Measurements from ENCODE around the gene ST6GALNAC6.
"Not testable (repeated sequence)": the region's sequence is repeated elsewhere in the genome, so short reads cannot be mapped to it uniquely, and the experiment has no call there.

The ST6GALNAC6 gene

DNA sequence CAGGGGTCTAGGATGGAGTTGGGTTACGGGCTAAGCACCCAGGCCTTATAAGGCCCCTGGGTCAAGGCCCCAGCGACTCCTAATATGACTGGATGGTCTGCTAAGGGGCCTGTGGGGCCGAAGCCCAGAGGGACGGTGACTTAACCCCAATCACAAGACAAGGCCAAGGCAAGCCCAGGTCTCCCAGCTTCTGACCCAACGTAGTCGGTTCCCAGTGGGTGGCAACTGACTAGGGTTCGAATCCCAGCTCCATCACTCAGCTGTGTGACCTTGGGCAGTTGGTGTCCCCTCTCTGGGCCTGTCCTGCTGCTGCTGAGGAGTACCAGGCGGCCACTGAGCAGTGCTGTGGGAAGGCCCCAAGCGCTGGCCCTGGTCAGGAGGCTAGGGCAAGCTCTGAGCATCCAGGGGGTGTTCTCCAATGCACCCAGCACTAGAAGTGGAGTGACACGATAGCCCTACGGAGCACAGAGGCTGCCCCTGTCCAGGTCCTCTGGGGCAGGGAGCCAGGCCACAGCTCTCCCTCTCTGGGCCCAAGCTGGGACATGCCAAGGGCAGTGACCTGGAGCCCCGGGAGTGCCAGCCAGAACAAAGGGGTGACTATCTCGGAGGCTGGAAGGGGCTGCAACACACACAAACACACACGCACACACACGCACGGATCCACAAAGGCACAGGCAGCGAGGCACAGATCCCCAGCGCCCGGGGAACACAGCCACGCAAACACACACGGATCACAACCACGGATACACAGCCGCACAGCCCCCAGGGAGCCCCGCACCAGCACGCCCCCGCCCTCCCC lies 22.4 kb downstream of the ST6GALNAC6 start:
- no peak overlapping the region for H3K27ac Mint-ChIP-seq
- H3K4me1 Mint-ChIP-seq: peaks cover 8% of the 10 kb centered on the region
- no peaks in the 10 kb centered on the region for H3K27me3 Mint-ChIP-seq
- H3K9me3 Mint-ChIP-seq: no peaks in the 10 kb centered on the region
- no peak overlapping the region for H3K4me3 Mint-ChIP-seq
- peaks cover 3% of the 10 kb centered on the region for H3K36me3 Mint-ChIP-seq

DNA sequence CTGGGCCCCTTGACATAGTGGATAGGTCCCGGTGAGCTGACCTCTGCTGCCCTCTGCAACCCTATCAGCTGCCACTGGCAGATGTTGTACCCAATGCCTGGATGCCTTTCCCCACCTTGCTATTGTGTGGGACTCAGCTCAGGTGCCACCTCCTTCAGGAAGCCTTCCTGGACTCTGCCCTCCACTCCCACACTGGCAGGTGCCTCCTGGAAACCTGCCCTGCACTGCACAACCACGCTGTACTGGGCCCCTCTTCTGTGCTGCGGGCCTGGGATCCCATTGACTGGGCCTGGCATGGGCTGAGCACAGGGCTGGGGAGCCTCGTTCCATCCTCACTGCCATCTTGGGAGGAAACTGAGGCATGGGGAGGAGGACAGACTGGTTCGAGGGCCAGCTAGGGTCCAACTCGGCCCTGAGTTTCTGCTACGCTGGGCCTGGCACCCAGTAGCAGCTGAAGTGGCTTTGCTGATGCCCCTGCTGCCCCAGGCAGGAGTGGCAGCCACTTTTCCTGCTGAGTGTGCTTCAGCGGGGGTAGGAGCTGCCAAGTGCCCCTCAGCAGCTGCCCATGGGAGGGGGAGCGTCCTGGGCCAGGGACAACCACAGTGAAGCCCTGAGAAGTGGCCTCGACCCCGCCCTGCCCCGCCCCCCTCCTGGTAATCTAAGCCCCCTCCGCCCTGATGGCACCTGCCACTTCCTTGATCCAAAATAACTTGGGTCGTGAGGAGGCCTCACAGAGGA lies 23.2 kb downstream of the ST6GALNAC6 start:
- H3K27ac Mint-ChIP-seq: no peak overlapping the region
- no peaks in the 10 kb centered on the region for H3K27me3 Mint-ChIP-seq
- peaks cover 2% of the 10 kb centered on the region for H3K36me3 Mint-ChIP-seq
- H3K9me3 Mint-ChIP-seq: no peaks in the 10 kb centered on the region
- peaks cover 8% of the 10 kb centered on the region for H3K4me1 Mint-ChIP-seq
- no peak overlapping the region for H3K4me3 Mint-ChIP-seq

DNA sequence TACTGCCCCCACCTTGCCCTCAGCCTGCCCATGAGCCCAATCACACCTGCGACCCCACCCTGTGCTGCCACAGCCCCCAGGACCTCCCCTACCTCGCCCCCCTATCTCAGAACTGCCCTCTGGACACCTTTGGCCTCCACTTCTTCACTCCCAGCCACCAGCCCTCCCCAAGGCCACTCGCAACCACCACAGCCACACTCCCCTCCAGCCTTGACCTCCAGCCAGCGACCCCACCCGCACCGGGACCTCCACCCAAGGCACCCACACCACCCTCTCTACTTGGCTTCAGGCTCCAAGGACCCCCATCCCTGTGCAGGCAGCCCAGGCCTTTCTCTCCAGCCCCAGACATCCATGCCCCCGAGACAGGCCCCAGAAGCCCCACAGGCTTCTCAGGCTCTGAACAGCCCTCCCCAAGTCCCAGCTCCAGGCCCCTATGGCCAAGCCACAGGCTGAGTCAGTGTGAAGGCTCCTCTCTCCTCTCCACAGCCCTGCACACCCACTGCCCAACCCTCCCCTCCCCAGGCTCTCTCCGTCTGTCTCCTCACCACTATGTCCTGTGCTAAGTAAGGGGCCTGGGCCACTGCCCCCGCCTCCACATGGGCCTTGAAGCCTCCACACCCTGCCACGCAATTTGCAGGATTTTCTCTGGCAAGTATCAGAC lies 24.0 kb downstream of the ST6GALNAC6 start:
- H3K27ac Mint-ChIP-seq: no peak overlapping the region
- peaks cover 1% of the 10 kb centered on the region for H3K36me3 Mint-ChIP-seq
- peaks cover 8% of the 10 kb centered on the region for H3K4me1 Mint-ChIP-seq
- H3K27me3 Mint-ChIP-seq: no peaks in the 10 kb centered on the region
- no peaks in the 10 kb centered on the region for H3K9me3 Mint-ChIP-seq
- H3K4me3 Mint-ChIP-seq: no peak overlapping the region

DNA sequence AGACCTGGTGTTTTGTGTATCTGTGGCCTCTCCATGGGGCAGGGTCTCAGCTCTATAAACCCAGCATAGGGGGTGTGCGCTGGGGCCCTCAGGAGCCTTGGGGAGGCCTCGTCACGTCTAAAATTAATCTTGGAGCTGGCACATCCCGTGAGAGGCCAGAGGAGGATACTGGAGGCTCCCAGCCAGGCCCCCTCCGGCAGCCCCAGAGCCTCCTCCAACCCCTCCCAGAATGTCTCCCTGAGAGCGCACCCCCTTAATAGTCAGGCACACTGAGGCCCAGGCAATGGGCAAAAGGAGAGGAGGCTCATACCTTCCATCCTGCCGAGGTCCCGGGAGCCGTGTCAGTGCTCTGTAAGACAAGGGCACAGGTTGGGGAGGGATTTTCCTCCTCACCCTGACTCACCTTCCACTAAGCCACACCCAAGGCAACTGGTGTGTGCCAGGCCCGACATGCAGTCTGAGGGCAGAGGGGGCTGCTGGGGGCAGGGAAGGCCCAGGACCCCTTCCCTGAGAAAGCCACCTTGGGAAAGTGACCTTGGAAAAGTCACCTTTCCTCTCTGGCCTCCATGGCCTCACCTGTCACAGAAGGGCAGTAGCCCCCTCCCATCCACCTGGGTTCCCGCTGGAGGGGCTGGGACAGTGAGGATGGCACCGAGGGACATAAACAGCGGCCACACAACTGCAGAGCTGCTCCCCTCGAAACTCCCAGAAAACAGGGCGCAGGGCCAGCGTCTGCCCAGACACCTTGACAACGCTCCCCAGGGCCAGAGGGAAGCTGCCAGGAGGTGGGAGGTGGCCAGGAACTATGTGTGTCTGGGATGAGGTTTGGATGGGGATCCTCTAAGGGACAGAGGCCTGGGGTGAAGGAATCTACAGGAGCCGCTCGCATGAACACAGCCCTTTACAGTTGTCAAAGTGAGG lies 24.8 kb downstream of the ST6GALNAC6 start:
- no peaks in the 10 kb centered on the region for H3K27me3 Mint-ChIP-seq
- H3K4me3 Mint-ChIP-seq: no peak overlapping the region
- peaks cover 8% of the 10 kb centered on the region for H3K4me1 Mint-ChIP-seq
- H3K36me3 Mint-ChIP-seq: peaks cover 1% of the 10 kb centered on the region
- no peak overlapping the region for H3K27ac Mint-ChIP-seq
- H3K9me3 Mint-ChIP-seq: no peaks in the 10 kb centered on the region

DNA sequence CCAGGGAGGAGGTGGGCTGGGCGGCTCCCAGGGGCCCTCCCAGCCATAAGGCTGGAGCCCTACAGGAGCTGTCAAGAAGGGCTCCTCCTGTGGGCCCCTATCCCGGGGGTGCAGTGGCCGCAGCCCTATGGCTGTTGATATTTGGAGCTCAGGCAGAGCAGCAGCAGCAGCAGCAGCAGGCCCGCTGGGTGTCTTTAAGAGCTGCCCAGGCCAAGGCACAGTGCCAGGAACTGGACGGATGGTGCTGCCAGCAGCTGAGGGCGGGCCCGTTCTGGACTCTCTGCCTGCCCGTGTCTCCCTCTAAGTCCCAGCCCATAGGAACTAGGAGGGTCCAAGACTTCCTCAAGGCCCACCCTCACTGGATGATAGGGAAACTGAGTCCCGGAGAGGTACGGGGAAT lies 25.5 kb downstream of the ST6GALNAC6 start:
- Mint-ChIP-seq H3K27ac (no peak overlapping the region), H3K27me3 (no peaks in the 10 kb centered on the region), H3K4me1 (peaks cover 8% of the 10 kb centered on the region), H3K4me3 (no peak overlapping the region), H3K36me3 (no peaks in the 10 kb centered on the region), H3K9me3 (no peaks in the 10 kb centered on the region)

DNA sequence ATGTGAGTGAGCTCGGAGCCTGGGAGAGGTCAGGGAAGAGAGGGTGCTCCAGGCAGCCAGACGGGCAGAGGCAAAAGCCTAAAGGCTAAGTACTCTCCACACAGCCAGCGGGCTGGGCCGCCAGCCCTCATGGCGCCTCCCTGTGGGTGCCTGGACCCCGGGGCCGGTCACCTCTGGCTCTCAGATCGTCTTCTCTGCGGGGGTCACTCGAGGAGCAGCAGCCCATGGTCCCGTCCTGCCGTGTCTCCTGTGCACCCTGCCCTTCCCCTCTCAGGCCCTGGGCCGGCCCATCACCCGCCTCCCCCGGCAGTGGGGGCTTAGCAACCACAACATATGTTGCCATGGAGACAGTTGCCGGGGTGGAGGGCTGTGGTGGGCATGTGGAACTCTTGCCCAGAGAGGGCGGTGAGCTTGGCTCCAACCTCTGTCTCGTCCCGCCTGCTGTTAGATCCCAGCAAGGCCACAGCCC lies 26.1 kb downstream of the ST6GALNAC6 start:
- H3K9me3 Mint-ChIP-seq: no peaks in the 10 kb centered on the region
- no peak overlapping the region for H3K27ac Mint-ChIP-seq
- H3K36me3 Mint-ChIP-seq: no peaks in the 10 kb centered on the region
- H3K27me3 Mint-ChIP-seq: no peaks in the 10 kb centered on the region
- H3K4me1 Mint-ChIP-seq: peaks cover 6% of the 10 kb centered on the region
- no peak overlapping the region for H3K4me3 Mint-ChIP-seq

DNA sequence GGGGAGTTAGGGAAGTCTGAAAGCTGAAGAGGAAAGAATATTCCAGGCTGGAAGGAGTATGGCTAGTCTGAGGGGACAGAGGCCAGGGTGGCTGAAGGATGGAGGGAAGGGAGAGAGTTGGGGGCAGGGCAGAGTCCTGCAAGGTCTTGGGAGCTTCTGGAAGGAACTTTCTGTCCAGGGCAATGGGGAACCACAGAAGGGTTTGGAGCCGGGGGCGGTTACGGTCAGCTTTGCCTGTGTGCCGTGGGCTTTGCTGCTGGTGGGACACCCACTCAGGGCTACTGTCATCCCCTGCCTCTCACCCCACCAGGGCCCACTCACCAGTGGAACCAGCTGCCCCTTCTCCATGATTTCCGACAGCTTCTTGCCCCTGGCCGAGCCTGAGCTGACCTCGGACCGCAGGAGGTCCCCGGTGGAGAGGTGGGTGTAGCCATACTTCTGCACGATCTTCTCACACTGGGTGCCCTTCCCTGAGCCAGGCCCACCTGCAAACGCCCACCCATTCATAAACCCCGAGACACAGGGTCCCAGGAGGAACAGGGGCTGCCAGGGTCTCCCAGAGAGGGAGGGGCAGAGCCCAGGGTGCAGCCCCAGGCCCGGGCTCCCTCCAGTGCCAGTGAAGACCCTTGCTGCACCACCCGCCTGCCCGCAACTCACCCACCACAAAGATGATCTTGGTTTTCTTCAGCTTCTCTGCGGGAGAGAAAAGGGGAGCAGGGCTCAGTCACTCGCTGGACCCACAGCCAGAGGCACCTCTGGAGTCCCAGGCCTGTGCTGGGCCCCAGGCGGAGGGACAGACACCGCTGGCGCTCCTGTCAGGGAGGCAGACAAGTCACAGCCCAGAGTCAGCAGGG lies 26.8 kb downstream of the ST6GALNAC6 start:
- no peak overlapping the region for H3K4me3 Mint-ChIP-seq
- H3K36me3 Mint-ChIP-seq: no peaks in the 10 kb centered on the region
- no peaks in the 10 kb centered on the region for H3K9me3 Mint-ChIP-seq
- H3K4me1 Mint-ChIP-seq: no peaks in the 10 kb centered on the region
- no peaks in the 10 kb centered on the region for H3K27me3 Mint-ChIP-seq
- H3K27ac Mint-ChIP-seq: no peak overlapping the region

DNA sequence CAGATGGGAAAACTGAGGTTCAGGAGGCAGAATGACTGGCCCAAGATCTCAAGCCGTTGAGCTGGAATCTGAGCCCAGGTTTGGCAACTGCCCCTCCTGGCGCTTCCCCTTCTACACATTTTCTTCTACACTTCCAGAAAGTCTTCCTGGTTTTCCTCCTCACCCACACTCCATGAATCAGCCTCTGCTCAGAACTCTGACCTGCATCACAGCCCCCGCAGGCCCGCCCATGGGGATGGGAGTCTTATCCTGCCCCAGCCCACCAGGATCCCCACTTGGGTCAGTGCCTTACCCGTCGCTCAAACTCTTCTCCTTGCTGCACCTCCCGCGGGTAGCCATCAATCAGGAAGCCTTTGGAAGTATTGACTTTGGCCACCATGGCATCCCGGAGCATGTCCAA lies 27.9 kb downstream of the ST6GALNAC6 start:
- H3K9me3 Mint-ChIP-seq: no peaks in the 10 kb centered on the region
- no peaks in the 10 kb centered on the region for H3K36me3 Mint-ChIP-seq
- H3K27ac Mint-ChIP-seq: no peak overlapping the region
- H3K4me3 Mint-ChIP-seq: no peak overlapping the region
- no peaks in the 10 kb centered on the region for H3K27me3 Mint-ChIP-seq
- no peaks in the 10 kb centered on the region for H3K4me1 Mint-ChIP-seq

DNA sequence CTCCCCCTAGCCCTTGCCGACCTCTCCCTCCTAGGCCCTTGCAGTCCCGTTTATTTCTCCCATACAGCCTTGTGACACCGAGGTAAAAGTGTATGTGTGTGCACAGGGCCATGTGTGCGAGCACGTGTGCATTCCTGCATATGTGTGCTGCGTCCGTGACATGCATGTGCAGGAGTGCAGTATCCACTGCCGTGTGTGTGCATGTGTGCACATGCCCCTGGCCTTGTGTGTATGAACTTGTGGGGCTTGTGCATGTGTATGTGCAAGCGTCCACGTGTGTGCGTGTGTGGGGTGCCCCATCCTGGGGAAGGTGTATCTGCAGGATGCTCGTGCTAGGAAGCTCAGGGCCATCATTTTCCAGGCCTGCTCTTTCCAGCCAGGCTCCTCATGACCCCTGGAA lies 28.5 kb downstream of the ST6GALNAC6 start:
- no peaks in the 10 kb centered on the region for H3K27me3 Mint-ChIP-seq
- peaks cover 2% of the 10 kb centered on the region for H3K4me1 Mint-ChIP-seq
- H3K4me3 Mint-ChIP-seq: no peak overlapping the region
- no peaks in the 10 kb centered on the region for H3K9me3 Mint-ChIP-seq
- no peaks in the 10 kb centered on the region for H3K36me3 Mint-ChIP-seq
- H3K27ac Mint-ChIP-seq: no peak overlapping the region

DNA sequence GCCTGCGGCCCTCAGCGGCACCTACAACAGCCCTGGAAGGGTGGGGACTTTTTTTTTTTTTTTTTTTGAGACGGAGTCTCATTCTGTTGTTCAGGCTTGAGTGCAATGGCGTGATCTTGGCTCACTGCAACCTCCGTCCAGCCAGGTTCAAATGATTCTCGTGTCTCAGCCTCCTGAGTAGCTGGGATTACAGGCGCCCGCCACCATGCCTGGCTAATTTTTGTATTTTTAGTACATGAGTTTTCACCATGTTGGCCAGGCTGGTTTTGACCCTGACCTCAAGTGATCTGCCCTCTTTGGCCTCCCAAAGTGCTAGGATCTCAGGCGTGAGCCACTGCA lies 29.3 kb downstream of the ST6GALNAC6 start:
- H3K27me3 Mint-ChIP-seq, H3K9me3 Mint-ChIP-seq, H3K27ac Mint-ChIP-seq, H3K4me1 Mint-ChIP-seq, H3K4me3 Mint-ChIP-seq, H3K36me3 Mint-ChIP-seq: not testable (repeated sequence)

DNA sequence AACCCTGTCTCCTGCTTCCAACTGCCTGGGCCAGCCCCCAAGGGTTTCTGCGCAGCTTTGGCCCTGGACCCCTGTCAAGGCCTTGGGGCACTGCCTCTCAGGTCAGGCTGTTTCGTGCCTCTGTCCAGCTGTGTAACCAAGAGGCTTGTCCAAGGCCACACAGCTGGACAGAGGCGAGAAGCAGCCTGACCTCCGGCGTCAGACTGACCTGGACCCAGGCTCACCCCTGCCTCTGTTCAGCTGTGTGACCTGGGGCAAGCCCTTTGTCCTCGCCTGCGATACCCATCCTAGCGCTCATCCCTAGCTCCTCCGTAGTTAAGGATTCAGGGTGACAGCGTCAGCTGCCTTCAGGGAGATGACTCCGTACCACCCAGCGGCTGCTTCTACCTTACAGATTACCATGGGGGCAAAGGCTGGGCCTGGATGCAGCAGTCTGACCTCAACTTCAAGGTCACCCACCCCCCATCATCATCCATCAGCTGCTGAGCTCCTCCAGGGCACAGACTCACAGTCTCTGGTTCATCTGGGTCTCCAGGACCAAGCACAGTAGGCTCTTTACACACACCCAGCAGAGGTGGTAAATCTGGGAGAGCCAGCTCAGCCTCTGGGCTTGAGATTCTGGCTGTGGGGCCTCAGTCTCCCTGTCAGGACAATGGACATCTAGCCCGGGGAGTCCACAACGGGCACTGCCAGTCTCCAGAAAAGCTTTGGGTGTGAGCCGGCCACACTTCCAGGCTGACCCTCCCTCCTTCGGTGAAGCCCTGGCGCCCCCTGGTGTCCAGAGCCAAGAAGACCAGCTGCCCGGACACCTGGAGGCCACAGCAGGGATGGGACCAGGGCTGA lies 29.9 kb downstream of the ST6GALNAC6 start:
- no peak overlapping the region for H3K4me3 Mint-ChIP-seq
- H3K27ac Mint-ChIP-seq: no peak overlapping the region
- H3K4me1 Mint-ChIP-seq: peaks cover 15% of the 10 kb centered on the region
- no peaks in the 10 kb centered on the region for H3K27me3 Mint-ChIP-seq
- no peaks in the 10 kb centered on the region for H3K9me3 Mint-ChIP-seq
- no peaks in the 10 kb centered on the region for H3K36me3 Mint-ChIP-seq

DNA sequence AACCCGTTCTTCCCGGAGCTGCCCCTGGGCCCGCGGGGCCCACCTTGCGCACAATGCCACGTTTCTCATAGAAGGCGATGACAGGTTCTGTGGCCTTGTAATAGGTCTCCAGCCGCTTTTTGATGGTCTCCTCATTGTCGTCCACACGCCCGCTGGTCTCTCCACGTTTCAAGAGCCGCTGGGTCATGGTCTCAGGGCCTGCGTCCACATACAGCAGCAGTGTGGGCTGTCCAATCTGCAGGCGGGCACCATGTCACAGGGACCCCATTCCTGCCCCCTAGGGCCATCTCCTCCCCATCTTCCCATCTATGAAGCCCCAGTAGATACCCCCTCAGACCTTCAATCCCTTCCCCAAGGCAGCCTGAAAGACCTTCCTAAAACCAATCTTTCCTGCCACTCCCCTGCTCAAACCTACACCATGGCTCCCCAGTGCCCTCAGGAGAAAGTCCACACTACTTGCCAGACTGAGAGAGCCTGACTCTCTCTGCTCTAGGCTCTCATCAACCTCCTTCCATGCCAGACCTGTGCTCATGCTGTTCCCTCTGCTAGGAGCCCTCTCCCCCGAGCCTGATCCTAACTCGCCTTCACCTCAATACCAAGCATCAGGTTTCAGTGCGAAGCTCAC lies 31.0 kb downstream of the ST6GALNAC6 start:
- no peaks in the 10 kb centered on the region for H3K27me3 Mint-ChIP-seq
- no peaks in the 10 kb centered on the region for H3K36me3 Mint-ChIP-seq
- no peaks in the 10 kb centered on the region for H3K9me3 Mint-ChIP-seq
- H3K27ac Mint-ChIP-seq: no peak overlapping the region
- H3K4me3 Mint-ChIP-seq: no peak overlapping the region
- peaks cover 16% of the 10 kb centered on the region for H3K4me1 Mint-ChIP-seq

DNA sequence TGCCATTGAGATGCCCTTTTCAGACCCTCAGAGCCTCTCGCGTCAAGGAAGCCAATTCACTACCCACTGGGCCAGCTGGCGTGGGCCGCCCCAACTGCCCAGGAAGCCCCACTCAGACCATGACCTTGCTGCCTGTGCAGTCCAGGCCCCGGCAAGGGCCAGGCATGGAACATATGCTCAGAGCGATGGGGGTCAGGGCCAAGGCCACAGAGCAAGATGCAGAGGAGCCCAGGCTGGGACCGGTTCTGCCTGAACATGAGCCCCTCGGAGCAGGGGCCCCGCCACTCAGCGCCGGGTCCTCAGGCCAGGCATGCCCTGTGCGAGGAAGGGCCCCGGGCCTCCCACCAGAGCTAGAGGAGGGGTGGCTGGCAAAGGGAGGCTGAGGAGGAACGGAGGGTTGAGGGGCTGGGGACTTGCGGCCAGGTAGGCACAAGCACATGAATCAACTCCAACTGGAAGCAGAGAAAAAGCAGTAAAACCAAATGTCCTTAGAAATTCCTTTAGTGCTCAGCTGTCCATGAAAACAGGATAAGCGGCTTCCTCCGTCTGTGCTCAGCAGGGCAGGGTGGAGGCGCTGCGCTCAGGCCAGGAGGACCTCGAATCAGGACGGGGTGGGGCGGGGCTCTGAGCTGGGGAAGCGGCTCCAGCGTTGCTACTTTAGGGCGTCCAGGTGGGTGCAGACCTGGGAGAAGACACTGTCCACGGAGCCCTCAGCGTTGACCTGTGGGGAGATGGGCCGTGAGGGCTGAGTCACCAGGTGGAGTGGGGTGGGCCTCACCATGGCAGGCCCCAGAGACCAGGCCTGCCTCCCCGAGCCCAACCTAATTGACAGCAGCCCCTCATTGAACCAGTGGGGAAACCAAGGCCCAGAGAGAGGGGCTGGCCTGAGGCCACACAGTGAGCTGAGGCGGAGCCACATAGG lies 31.8 kb downstream of the ST6GALNAC6 start:
- Mint-ChIP-seq H3K36me3 (no peaks in the 10 kb centered on the region), H3K27me3 (no peaks in the 10 kb centered on the region), H3K4me3 (no peak overlapping the region), H3K9me3 (no peaks in the 10 kb centered on the region), H3K4me1 (peaks cover 22% of the 10 kb centered on the region), H3K27ac (no peak overlapping the region)
